Esophagus squamous epithelium (tissue), 5 donors: Measurements from ENCODE around the gene FMO1. TPM values are rescaled to one million over a fixed set of nuclear protein-coding genes. Genes with fewer than 3 reads are reported as not detected.

ENCODE experiments used
- DNase-seq: peaks from one replicate; lab custom pipeline; 2025; lab: John Stamatoyannopoulos, UW
- H3K27ac ChIP-seq, 4 donors: fragments of 200-600 bp; sonication (generic); one replicate each; pipeline ENCODE4 v1.5.1; 2016 to 2019; ENCODE audit warnings: mild to moderate bottlenecking in 1 of 4
- H3K27me3 ChIP-seq, 4 donors: fragments of 200-600 bp; sonication (generic); 1 replicate in 3 of 4; 2 replicates in 1 of 4; pipeline versions ENCODE4 v1.5.1 to v1.6.0; 2017 to 2021; ENCODE audit warnings: antibody characterized with exemption in 1 of 4
- H3K36me3 ChIP-seq, 3 donors: fragments of 200-600 bp; sonication (generic); one replicate each; pipeline ENCODE4 v1.5.1; 2016 to 2019
- H3K4me1 ChIP-seq, 3 donors: fragments of 200-600 bp; sonication (generic); one replicate each; pipeline ENCODE4 v1.5.1; 2017 to 2019
- H3K4me3 ChIP-seq, 4 donors: fragments of 200-600 bp; sonication (generic); 1 replicate in 3 of 4; 2 replicates in 1 of 4; pipeline ENCODE4 v1.5.1; 2016 to 2019; ENCODE audit warnings: mild to moderate bottlenecking in 2 of 4, moderate library complexity in 1 of 4
- H3K9me3 ChIP-seq, 3 donors: fragments of 200-600 bp; sonication (generic); one replicate each; pipeline ENCODE4 v1.5.1; 2016 to 2019
- CTCF ChIP-seq, 6 experiments: fragments of 450-650 bp in 4 of 6; fragments of 200-600 bp in 2 of 6; sonication (generic) in 2 of 6; IDR thresholded peaks; one replicate each; pipeline ENCODE4 v1.5.1; 2016 to 2019; ENCODE audit warnings: antibody characterized with exemption in 6 of 6, mild to moderate bottlenecking in 4 of 6, moderate library complexity in 4 of 6
- POLR2A ChIP-seq, 4 donors: fragments of 450-650 bp; IDR thresholded peaks; one replicate each; pipeline ENCODE4 v1.6.1; 2017; ENCODE audit warnings: antibody characterized with exemption in 4 of 4, mild to moderate bottlenecking in 4 of 4, moderate library complexity in 3 of 4
- WGBS, 2 donors: methylation state at CpG; one replicate each; pipeline ENCODE4 v1.1.5; 2018; 5-methylcytosine and 5-hydroxymethylcytosine counted together
- intact Hi-C: fragments of 100-400 bp; cut with DNase I; formaldehyde crosslinking; loops from one replicate; pipeline ENCODE4 v1.15.0; 2022
- total RNA-seq, 4 donors: library from RNA; depleted of rRNA; stranded (reverse); fragments of >200 nt; gene quantifications; one replicate each; pipeline ENCODE4 v1.1.0, GENCODE V29; 2016
- donor health status: DM: yes; HTN: yes; CAD: no.

FMO1 gene
- total RNA-seq, 4 donors from 2014 or later: 0.18 to 7.2 (median 2.0) TPM

GRCh38 chr1:171310661-171311087 lies 62.4 kb downstream of the FMO1 start:
- intact Hi-C loops: loop anchor here (10.0 kb wide), 2 partner anchors 66 to 226 kb away; partner anchors contain the start of gene FMO1
- Histone ChIP-seq H3K4me3 (no peak overlapping the region), H3K36me3 (no peaks in the 10 kb centered on the region), H3K27me3 (no peaks in the 10 kb centered on the region), H3K4me1 (peaks cover 0 to 18% (median 9%) of the 10 kb centered on the region in 3 donors), H3K27ac (no peak overlapping the region), H3K9me3 (no peaks in the 10 kb centered on the region)
- WGBS, 2 donors: 44 to 58% methylated on average over 3 of the region's 3 CpGs
- TF ChIP-seq POLR2A (IDR thresholded peaks at IDR 0.05) (no peak), CTCF (IDR thresholded peaks at IDR 0.05) (no peak)
- no peak for DNase-seq

GRCh38 chr1:171311771-171312558 lies 63.7 kb downstream of the FMO1 start:
- intact Hi-C loops: loop anchor here (10.0 kb wide), 2 partner anchors 67 to 227 kb away; partner anchors contain the start of gene FMO1
- Histone ChIP-seq H3K36me3 (no peaks in the 10 kb centered on the region), H3K4me1 (peaks cover 0 to 20% (median 9%) of the 10 kb centered on the region in 3 donors), H3K4me3 (no peak overlapping the region), H3K9me3 (no peaks in the 10 kb centered on the region), H3K27ac (no peak overlapping the region), H3K27me3 (no peaks in the 10 kb centered on the region)
- no peak for TF ChIP-seq POLR2A (IDR thresholded peaks at IDR 0.05)
- no peak for TF ChIP-seq CTCF (IDR thresholded peaks at IDR 0.05)
- 76 to 85% methylated on average over 6 to 7 of the region's 8 CpGs for WGBS, 2 donors
- DNase-seq: no peak

- DNase-seq: no peak
- intact Hi-C loops: loop anchor here (10.0 kb wide), 2 partner anchors 69 to 229 kb away; partner anchors contain the start of gene FMO1
- Histone ChIP-seq H3K9me3 (no peaks in the 10 kb centered on the region), H3K36me3 (peaks cover 0 to 5% (median 0%) of the 10 kb centered on the region in 3 donors), H3K27ac (peak overlapping the region; percentile 66 to 80 (median 78)), H3K27me3 (no peaks in the 10 kb centered on the region), H3K4me1 (peaks cover 0 to 20% (median 9%) of the 10 kb centered on the region in 3 donors), H3K4me3 (peak overlapping the region in 1 of 4 donors; percentile 16)
- TF ChIP-seq CTCF (IDR thresholded peaks at IDR 0.05) (no peak), POLR2A (IDR thresholded peaks at IDR 0.05) (no peak)
- 13 to 16% methylated on average over 1 of the region's 1 CpG for WGBS, 2 donors
These were observed 65.1 kb downstream of the FMO1 start for GRCh38 chr1:171313319-171313834.

- DNase-seq: peak; percentile 72
- peak within 1 kb of the TSS; percentile 66 to 80 (median 78) for H3K27ac ChIP-seq
- no peaks in the 10 kb centered on the region for H3K27me3 ChIP-seq
- peaks cover 0 to 6% (median 0%) of the 10 kb centered on the region in 3 donors for H3K36me3 ChIP-seq
- TF ChIP-seq CTCF (IDR thresholded peaks at IDR 0.05) (peak; percentile 66 to 95 (median 88)), POLR2A (IDR thresholded peaks at IDR 0.05) (peak in 1 of 4 donors; percentile 29)
- 0 to 1% methylated on average over 10 of the region's 10 CpGs for WGBS, 2 donors
- peaks cover 0 to 20% (median 9%) of the 10 kb centered on the region in 3 donors for H3K4me1 ChIP-seq
- peak within 1 kb of the TSS in 3 of 4 donors; percentile 25 to 54 (median 30) for H3K4me3 ChIP-seq
- intact Hi-C loops: loop anchor here (10.0 kb wide), 2 partner anchors 69 to 229 kb away; partner anchors contain the start of gene FMO1
- H3K9me3 ChIP-seq: no peaks in the 10 kb centered on the region
These were observed 65.6 kb downstream of the FMO1 start, which contains the start of gene FMO4 for GRCh38 chr1:171313835-171314320. Gene FMO4, plus strand, starts transcription at chr1:171314183. Its CDS starts 5,643 bp downstream, at chr1:171319826.
